NK-92 (cell line): ENCODE data around the gene GRIP1.

Source experiments
- DNase-seq: peaks from one replicate; lab custom pipeline; 2025; ENCODE audit not compliant: unreplicated experiment; lab: John Stamatoyannopoulos, UW

The GRIP1 gene

GRCh38 chr12:66678338-66679275 is at the start of gene GRIP1:
Gene GRIP1, minus strand, starts transcription at chr12:66679076. Its CDS starts 172 bp downstream, at chr12:66678904.
- no peak for DNase-seq

GRCh38 chr12:66726556-66726955 is 47.7 kb upstream of the GRIP1 start:
- DNase-seq = no peak

- no peak for DNase-seq
These were observed 46.2 kb upstream of the GRIP1 start for GRCh38 chr12:66725031-66725430.

- no peak for DNase-seq
These were observed 45.7 kb upstream of the GRIP1 start for GRCh38 chr12:66724616-66725015.

- DNase-seq = no peak
These were observed 45.1 kb upstream of the GRIP1 start for GRCh38 chr12:66724026-66724425.

GRCh38 chr12:66719862-66720261 is 41.0 kb upstream of the GRIP1 start:
- no peak for DNase-seq

- no peak for DNase-seq
These were observed 38.3 kb upstream of the GRIP1 start for GRCh38 chr12:66717036-66717673.

- no peak for DNase-seq
These were observed 37.6 kb upstream of the GRIP1 start for GRCh38 chr12:66716522-66716921.

- DNase-seq = no peak
These were observed 35.8 kb upstream of the GRIP1 start for GRCh38 chr12:66714709-66715108.

- DNase-seq = no peak
These were observed 35.1 kb upstream of the GRIP1 start for GRCh38 chr12:66713984-66714383.

- DNase-seq = no peak
These were observed 31.0 kb upstream of the GRIP1 start for GRCh38 chr12:66709893-66710292.

- DNase-seq = no peak
These were observed 30.5 kb upstream of the GRIP1 start for GRCh38 chr12:66709457-66709773.

GRCh38 chr12:66708704-66709456 is 30.0 kb upstream of the GRIP1 start:
- DNase-seq = no peak

- DNase-seq = no peak
These were observed 28.3 kb upstream of the GRIP1 start for GRCh38 chr12:66707002-66707697.

GRCh38 chr12:66699738-66700482 is 21.0 kb upstream of the GRIP1 start:
- no peak for DNase-seq

GRCh38 chr12:66698558-66698957 is 19.7 kb upstream of the GRIP1 start:
- no peak for DNase-seq

- DNase-seq = no peak
These were observed 18.5 kb upstream of the GRIP1 start for GRCh38 chr12:66697404-66697803.

- no peak for DNase-seq
These were observed 16.1 kb upstream of the GRIP1 start for GRCh38 chr12:66694666-66695613.

- no peak for DNase-seq
These were observed 15.1 kb upstream of the GRIP1 start for GRCh38 chr12:66693901-66694513.
